GM21360 (cell line): ENCODE data around the gene TMEM72.
A peak's percentile ranks its signal among the peaks of the same experiment; 100 is the strongest.
"Not testable (repeated sequence)": the region's sequence is repeated elsewhere in the genome, so short reads cannot be mapped to it uniquely, and the experiment has no call there.

Experiments used
- ATAC-seq: cut with Tn5 transposase; IDR thresholded peaks from one replicate; pipeline ENCODE4 v1.9.1; 2021; ENCODE audit warnings: mild to moderate bottlenecking, moderate library complexity; ENCODE audit not compliant: unreplicated experiment

The TMEM72 gene

GRCh38 chr10:44911081-44911540 is at the start of gene TMEM72:
Gene TMEM72, plus strand, starts transcription at chr10:44911337. Its CDS starts 176 bp downstream, at chr10:44911513.
- no peak for ATAC-seq

GRCh38 chr10:44862006-44862751 is 49.0 kb upstream of the TMEM72 start:
- ATAC-seq = no peak

GRCh38 chr10:44862924-44863323 is 48.2 kb upstream of the TMEM72 start:
- ATAC-seq = no peak

- ATAC-seq = no peak
These were observed 47.6 kb upstream of the TMEM72 start for GRCh38 chr10:44863344-44864047.

GRCh38 chr10:44864051-44864450 is 47.1 kb upstream of the TMEM72 start:
- no peak for ATAC-seq

- peak; percentile 83 for ATAC-seq
These were observed 46.4 kb upstream of the TMEM72 start for GRCh38 chr10:44864637-44865288.

GRCh38 chr10:44865289-44865671 is 45.9 kb upstream of the TMEM72 start:
- no peak for ATAC-seq

- not testable (repeated sequence) for ATAC-seq
These were observed 44.8 kb upstream of the TMEM72 start for GRCh38 chr10:44866367-44866766.

GRCh38 chr10:44870031-44870430 is 41.1 kb upstream of the TMEM72 start:
- ATAC-seq = no peak

GRCh38 chr10:44873160-44873559 is 38.0 kb upstream of the TMEM72 start:
- no peak for ATAC-seq

- no peak for ATAC-seq
These were observed 37.0 kb upstream of the TMEM72 start for GRCh38 chr10:44874166-44874565.

GRCh38 chr10:44878706-44879530 is 32.2 kb upstream of the TMEM72 start:
- no peak for ATAC-seq

GRCh38 chr10:44879531-44879899 is 31.6 kb upstream of the TMEM72 start:
- no peak for ATAC-seq

GRCh38 chr10:44880090-44880715 is 30.9 kb upstream of the TMEM72 start:
- no peak for ATAC-seq

GRCh38 chr10:44881649-44882048 is 29.5 kb upstream of the TMEM72 start:
- no peak for ATAC-seq

- no peak for ATAC-seq
These were observed 28.9 kb upstream of the TMEM72 start for GRCh38 chr10:44882166-44882720.

GRCh38 chr10:44883593-44884331 is 27.4 kb upstream of the TMEM72 start:
- no peak for ATAC-seq

GRCh38 chr10:44885710-44886109 is 25.4 kb upstream of the TMEM72 start:
- ATAC-seq = no peak

GRCh38 chr10:44886966-44887365 is 24.2 kb upstream of the TMEM72 start:
- ATAC-seq = no peak
